ENCODE results near the gene RAD23A. TPM values are rescaled to one million over a fixed set of nuclear protein-coding genes. Genes with fewer than 3 reads are reported as not detected.
A peak's percentile ranks its signal among the peaks of the same experiment; 100 is the strongest.

The RAD23A gene
- total and polyA plus RNA-seq, 9 of the 15 experiments (the other 6 are each of a cell fraction or from before 2014, with no cell fraction given) = 9.5 to 181 (median 101) TPM

GRCh38 chr19:12965017-12965811 is 19.6 kb downstream of the RAD23A start (continued):
- TF ChIP-seq HEY1 (CRISPR knock-in tag; IDR thresholded peaks at IDR 0.05; ENCODE audit: borderline replicate concordance) (no peak), ZBTB9 (CRISPR knock-in tag; IDR thresholded peaks at IDR 0.05) (no peak), SMAD3 (CRISPR knock-in tag; conservative IDR thresholded peaks at IDR 0.05) (no peak), RBM14 (IDR thresholded peaks at IDR 0.05; ENCODE audit: borderline replicate concordance, insufficient read depth, low read depth, low read length) (no peak), POLR3G (IDR thresholded peaks at IDR 0.05; ENCODE audit: extremely low read depth, insufficient read length, insufficient replicate concordance) (no peak), ZFP36 (IDR thresholded peaks at IDR 0.05; ENCODE audit: low read depth, low read length, partially characterized antibody) (peak; percentile 98), RAD21 (CRISPR knock-in tag; conservative IDR thresholded peaks at IDR 0.05 in 1 of 2, IDR thresholded peaks at IDR 0.05 in 1 of 2) (peak; percentile 69 to 83; a peak in 3 of 4 replicates), FUS (optimal IDR thresholded peaks at IDR 0.05; ENCODE audit: low read depth, low read length) (no peak), NFATC3 (IDR thresholded peaks at IDR 0.05) (no peak; the same call in 1 of the 2 replicates), TBP (optimal IDR thresholded peaks at IDR 0.05; ENCODE audit: low read depth, low read length) (peak; percentile 42), ZEB2 (IDR thresholded peaks at IDR 0.05) (peak; percentile 71), ZNF445 (CRISPR knock-in tag; IDR thresholded peaks at IDR 0.05; ENCODE audit: low read depth) (no peak), ZNF449 (CRISPR knock-in tag; IDR thresholded peaks at IDR 0.05) (no peak), BACH1 (tag; IDR thresholded peaks at IDR 0.05) (no peak)
- TF ChIP-seq, protein P1, sequence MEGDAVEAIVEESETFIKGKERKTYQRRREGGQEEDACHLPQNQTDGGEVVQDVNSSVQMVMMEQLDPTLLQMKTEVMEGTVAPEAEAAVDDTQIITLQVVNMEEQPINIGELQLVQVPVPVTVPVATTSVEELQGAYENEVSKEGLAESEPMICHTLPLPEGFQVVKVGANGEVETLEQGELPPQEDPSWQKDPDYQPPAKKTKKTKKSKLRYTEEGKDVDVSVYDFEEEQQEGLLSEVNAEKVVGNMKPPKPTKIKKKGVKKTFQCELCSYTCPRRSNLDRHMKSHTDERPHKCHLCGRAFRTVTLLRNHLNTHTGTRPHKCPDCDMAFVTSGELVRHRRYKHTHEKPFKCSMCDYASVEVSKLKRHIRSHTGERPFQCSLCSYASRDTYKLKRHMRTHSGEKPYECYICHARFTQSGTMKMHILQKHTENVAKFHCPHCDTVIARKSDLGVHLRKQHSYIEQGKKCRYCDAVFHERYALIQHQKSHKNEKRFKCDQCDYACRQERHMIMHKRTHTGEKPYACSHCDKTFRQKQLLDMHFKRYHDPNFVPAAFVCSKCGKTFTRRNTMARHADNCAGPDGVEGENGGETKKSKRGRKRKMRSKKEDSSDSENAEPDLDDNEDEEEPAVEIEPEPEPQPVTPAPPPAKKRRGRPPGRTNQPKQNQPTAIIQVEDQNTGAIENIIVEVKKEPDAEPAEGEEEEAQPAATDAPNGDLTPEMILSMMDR (IDR thresholded peaks at IDR 0.05 in 2 of 3, conservative IDR thresholded peaks at IDR 0.05 in 1 of 3; ENCODE audit: insufficient read depth in 2 of 3, low read depth in 1 of 3, low read length in 3 of 3) = peak; percentile 88 to 99 (median 98)
- TF ChIP-seq, protein P2, sequence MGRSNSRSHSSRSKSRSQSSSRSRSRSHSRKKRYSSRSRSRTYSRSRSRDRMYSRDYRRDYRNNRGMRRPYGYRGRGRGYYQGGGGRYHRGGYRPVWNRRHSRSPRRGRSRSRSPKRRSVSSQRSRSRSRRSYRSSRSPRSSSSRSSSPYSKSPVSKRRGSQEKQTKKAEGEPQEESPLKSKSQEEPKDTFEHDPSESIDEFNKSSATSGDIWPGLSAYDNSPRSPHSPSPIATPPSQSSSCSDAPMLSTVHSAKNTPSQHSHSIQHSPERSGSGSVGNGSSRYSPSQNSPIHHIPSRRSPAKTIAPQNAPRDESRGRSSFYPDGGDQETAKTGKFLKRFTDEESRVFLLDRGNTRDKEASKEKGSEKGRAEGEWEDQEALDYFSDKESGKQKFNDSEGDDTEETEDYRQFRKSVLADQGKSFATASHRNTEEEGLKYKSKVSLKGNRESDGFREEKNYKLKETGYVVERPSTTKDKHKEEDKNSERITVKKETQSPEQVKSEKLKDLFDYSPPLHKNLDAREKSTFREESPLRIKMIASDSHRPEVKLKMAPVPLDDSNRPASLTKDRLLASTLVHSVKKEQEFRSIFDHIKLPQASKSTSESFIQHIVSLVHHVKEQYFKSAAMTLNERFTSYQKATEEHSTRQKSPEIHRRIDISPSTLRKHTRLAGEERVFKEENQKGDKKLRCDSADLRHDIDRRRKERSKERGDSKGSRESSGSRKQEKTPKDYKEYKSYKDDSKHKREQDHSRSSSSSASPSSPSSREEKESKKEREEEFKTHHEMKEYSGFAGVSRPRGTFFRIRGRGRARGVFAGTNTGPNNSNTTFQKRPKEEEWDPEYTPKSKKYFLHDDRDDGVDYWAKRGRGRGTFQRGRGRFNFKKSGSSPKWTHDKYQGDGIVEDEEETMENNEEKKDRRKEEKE (IDR thresholded peaks at IDR 0.05; ENCODE audit: borderline replicate concordance in 1 of 2, control insufficient read depth in 1 of 2, low read depth in 2 of 2, low read length in 1 of 2) = no peak
- TF ChIP-seq, protein P3, sequence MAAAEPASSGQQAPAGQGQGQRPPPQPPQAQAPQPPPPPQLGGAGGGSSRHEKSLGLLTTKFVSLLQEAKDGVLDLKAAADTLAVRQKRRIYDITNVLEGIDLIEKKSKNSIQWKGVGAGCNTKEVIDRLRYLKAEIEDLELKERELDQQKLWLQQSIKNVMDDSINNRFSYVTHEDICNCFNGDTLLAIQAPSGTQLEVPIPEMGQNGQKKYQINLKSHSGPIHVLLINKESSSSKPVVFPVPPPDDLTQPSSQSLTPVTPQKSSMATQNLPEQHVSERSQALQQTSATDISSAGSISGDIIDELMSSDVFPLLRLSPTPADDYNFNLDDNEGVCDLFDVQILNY (CRISPR knock-in tag; IDR thresholded peaks at IDR 0.05) = peak; percentile 49; the same call in 1 of the 2 replicates

Data from K562 (cell line).